ENCODE measurements around the gene G3BP1.
A peak's percentile ranks its signal among the peaks of the same experiment; 100 is the strongest.

DNA sequence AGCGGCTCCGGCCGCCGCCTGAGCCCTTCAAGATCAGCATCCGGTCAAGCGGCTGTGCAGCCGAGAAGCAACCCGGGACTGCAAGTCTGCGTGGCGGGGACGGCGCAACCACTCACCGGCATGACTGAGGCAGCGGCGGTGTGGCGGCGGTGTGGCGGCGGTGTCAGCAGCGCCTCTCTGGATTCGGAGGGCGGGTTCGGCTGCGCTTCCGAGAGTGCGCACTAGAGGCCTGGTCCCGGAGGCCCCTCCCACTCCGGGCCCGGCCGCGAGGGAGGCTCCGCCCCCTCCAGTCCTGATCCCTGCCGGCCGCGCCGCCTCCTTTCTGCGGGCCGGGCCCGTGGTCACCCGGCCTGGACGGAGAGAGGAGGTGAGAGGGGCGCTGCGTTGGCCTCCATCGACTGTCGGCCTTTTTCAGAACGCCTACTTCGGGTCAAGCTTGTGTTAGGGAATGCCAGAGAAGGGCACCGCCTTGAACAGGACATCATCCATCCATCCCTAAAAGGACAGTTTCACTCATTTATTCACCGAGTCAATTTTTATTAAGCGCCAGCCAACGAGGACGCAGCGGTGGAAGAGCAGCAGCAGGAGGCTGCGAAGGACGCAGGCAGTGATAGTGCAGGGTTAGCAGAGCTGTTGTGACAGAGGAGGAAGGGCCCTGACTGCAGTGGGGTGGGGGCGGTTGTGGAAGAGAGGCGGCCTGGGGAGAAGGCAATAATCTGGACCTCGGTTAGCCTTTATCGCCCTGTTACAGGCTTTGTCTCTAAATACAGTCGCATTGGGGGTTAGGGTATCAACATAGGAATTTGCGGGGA, 13.1 kb upstream of the G3BP1 start, which contains the start of gene ATOX1:
- TF ChIP-seq, protein P1, sequence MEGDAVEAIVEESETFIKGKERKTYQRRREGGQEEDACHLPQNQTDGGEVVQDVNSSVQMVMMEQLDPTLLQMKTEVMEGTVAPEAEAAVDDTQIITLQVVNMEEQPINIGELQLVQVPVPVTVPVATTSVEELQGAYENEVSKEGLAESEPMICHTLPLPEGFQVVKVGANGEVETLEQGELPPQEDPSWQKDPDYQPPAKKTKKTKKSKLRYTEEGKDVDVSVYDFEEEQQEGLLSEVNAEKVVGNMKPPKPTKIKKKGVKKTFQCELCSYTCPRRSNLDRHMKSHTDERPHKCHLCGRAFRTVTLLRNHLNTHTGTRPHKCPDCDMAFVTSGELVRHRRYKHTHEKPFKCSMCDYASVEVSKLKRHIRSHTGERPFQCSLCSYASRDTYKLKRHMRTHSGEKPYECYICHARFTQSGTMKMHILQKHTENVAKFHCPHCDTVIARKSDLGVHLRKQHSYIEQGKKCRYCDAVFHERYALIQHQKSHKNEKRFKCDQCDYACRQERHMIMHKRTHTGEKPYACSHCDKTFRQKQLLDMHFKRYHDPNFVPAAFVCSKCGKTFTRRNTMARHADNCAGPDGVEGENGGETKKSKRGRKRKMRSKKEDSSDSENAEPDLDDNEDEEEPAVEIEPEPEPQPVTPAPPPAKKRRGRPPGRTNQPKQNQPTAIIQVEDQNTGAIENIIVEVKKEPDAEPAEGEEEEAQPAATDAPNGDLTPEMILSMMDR (IDR thresholded peaks at IDR 0.05): peak in 3 of 4 experiments; percentile 44 to 59 (median 44)
- TF ChIP-seq POLR2A (IDR thresholded peaks at IDR 0.05) (peak; percentile 85 to 87), POLR2AphosphoS5 (IDR thresholded peaks at IDR 0.05) (peak; percentile 81), EP300 (IDR thresholded peaks at IDR 0.05) (no peak)

Measured in gastroesophageal sphincter (tissue), 3 donors.